ENCODE results near the gene CYP1A2.
A peak's percentile ranks its signal among the peaks of the same experiment; 100 is the strongest.

CYP1A2 gene

GRCh38 chr15:74793135-74794028 is 44.7 kb downstream of the CYP1A2 start:
- peak; percentile 36 for TF ChIP-seq CTCF (IDR thresholded peaks at IDR 0.05; ENCODE audit: low read length, missing control alignments)
- peak; percentile 31 for DNase-seq (ENCODE audit: low read depth)
- H3K4me3 ChIP-seq (replicated peaks; ENCODE audit: low read depth, low read length), result no peak overlapping the region

GRCh38 chr15:74794248-74794969 is 45.8 kb downstream of the CYP1A2 start:
- DNase-seq (ENCODE audit: low read depth), result no peak
- H3K4me3 ChIP-seq (replicated peaks; ENCODE audit: low read depth, low read length), result no peak overlapping the region
- no peak for TF ChIP-seq CTCF (IDR thresholded peaks at IDR 0.05; ENCODE audit: low read length, missing control alignments)

GRCh38 chr15:74794970-74795349 is 46.3 kb downstream of the CYP1A2 start:
- DNase-seq (ENCODE audit: low read depth), result no peak
- TF ChIP-seq CTCF (IDR thresholded peaks at IDR 0.05; ENCODE audit: low read length, missing control alignments), result no peak
- no peak overlapping the region for H3K4me3 ChIP-seq (replicated peaks; ENCODE audit: low read depth, low read length)

- TF ChIP-seq CTCF (IDR thresholded peaks at IDR 0.05; ENCODE audit: low read length, missing control alignments), result no peak
- no peak overlapping the region for H3K4me3 ChIP-seq (replicated peaks; ENCODE audit: low read depth, low read length)
- no peak for DNase-seq (ENCODE audit: low read depth)
Measured at GRCh38 chr15:74795966-74796625, 47.5 kb downstream of the CYP1A2 start.

GRCh38 chr15:74798388-74799254 is 50.0 kb downstream of the CYP1A2 start:
- H3K4me3 ChIP-seq (replicated peaks; ENCODE audit: low read depth, low read length), result no peak overlapping the region
- no peak for DNase-seq (ENCODE audit: low read depth)
- no peak for TF ChIP-seq CTCF (IDR thresholded peaks at IDR 0.05; ENCODE audit: low read length, missing control alignments)

GRCh38 chr15:74799255-74799855 is 50.7 kb downstream of the CYP1A2 start:
- H3K4me3 ChIP-seq (replicated peaks; ENCODE audit: low read depth, low read length), result no peak overlapping the region
- DNase-seq (ENCODE audit: low read depth), result no peak
- TF ChIP-seq CTCF (IDR thresholded peaks at IDR 0.05; ENCODE audit: low read length, missing control alignments), result no peak
